A549 (cell line): Measurements from ENCODE around the gene CD160.

Experiments
- BHLHE40 ChIP-seq: IDR thresholded peaks from 2 replicates; pipeline ENCODE4 v1.6.1; 2012; ENCODE audit warnings: low read depth, low read length, inconsistent platforms
- CEBPB ChIP-seq, 2 experiments: fragments of >200 bp in 1 of 2; sonication (Bioruptor Twin) in 1 of 2; formaldehyde crosslinking in 1 of 2; IDR thresholded peaks; 2 replicates each; pipeline ENCODE4 v1.6.1; 2012 to 2016
- CHD2 ChIP-seq: fragments of 150-350 bp; IDR thresholded peaks from 2 replicates; pipeline ENCODE4 v1.6.1; 2014; ENCODE audit warnings: low read length; ENCODE audit not compliant: partially characterized antibody
- CTCF ChIP-seq: fragments of >200 bp; sonication (Bioruptor Twin); formaldehyde crosslinking; IDR thresholded peaks from 3 replicates; pipeline ENCODE4 v1.5.1; 2016
- E2F6 ChIP-seq: IDR thresholded peaks from 2 replicates; pipeline ENCODE4 v1.6.1; 2012; ENCODE audit warnings: low read depth, borderline replicate concordance
- EHMT2 ChIP-seq: fragments of 200-600 bp; sonication (generic); IDR thresholded peaks from 2 replicates; pipeline ENCODE4 v1.6.1; 2016; ENCODE audit warnings: antibody characterized with exemption, low read depth, mild to moderate bottlenecking, moderate library complexity
- KDM1A ChIP-seq: fragments of 200-600 bp; sonication (generic); IDR thresholded peaks from 2 replicates; pipeline ENCODE4 v1.6.1; 2016; ENCODE audit warnings: low read depth, mild to moderate bottlenecking
- MAX ChIP-seq: IDR thresholded peaks from 2 replicates; pipeline ENCODE4 v1.6.1; 2012
- POLR2A ChIP-seq: IDR thresholded peaks from 2 replicates; pipeline ENCODE4 v1.6.1; 2012; ENCODE audit warnings: mild to moderate bottlenecking, low read length
- POLR2AphosphoS2 ChIP-seq: conservative IDR thresholded peaks from 2 replicates; pipeline ENCODE4 v1.6.1; 2012; ENCODE audit warnings: low read length, improper control_type of control experiment, inconsistent platforms
- RAD21 ChIP-seq, 2 experiments: fragments of >200 bp in 1 of 2; sonication (Bioruptor Twin) in 1 of 2; formaldehyde crosslinking in 1 of 2; IDR thresholded peaks in 1 of 2; conservative IDR thresholded peaks in 1 of 2; 2 replicates in 1 of 2; 3 replicates in 1 of 2; pipeline ENCODE4 v1.6.1; 2012 to 2018; ENCODE audit warnings: inconsistent platforms in 1 of 2
- REST ChIP-seq: fragments of 200-600 bp; sonication (generic); IDR thresholded peaks from 2 replicates; pipeline ENCODE4 v1.6.1; 2016; ENCODE audit warnings: antibody characterized with exemption, mild to moderate bottlenecking, moderate library complexity
- SREBF2 ChIP-seq: fragments of 450-650 bp; IDR thresholded peaks from 2 replicates; pipeline ENCODE4 v1.6.1; 2014; ENCODE audit warnings: mild to moderate bottlenecking, moderate library complexity
- USF2 ChIP-seq: fragments of 450-650 bp; IDR thresholded peaks from 2 replicates; pipeline ENCODE4 v1.6.1; 2014; ENCODE audit warnings: antibody characterized with exemption

- no peak for TF ChIP-seq POLR2A
- TF ChIP-seq CHD2 = no peak
- no peak for TF ChIP-seq SREBF2
- TF ChIP-seq CTCF = no peak
- no peak for TF ChIP-seq EHMT2
- no peak for TF ChIP-seq CEBPB (IDR thresholded peaks at IDR 0.05)
- TF ChIP-seq REST = no peak
- TF ChIP-seq MAX = no peak
- TF ChIP-seq POLR2AphosphoS2 = no peak
- no peak for TF ChIP-seq BHLHE40
- no peak for TF ChIP-seq RAD21 (conservative IDR thresholded peaks at IDR 0.05 in 1 of 2, IDR thresholded peaks at IDR 0.05 in 1 of 2)
- TF ChIP-seq USF2 = no peak
- no peak for TF ChIP-seq KDM1A
- no peak for TF ChIP-seq E2F6
Measured at GRCh38 chr1:145689922-145690321, 29.4 kb upstream of the CD160 start.
